HUES48 (cell line): ENCODE data around the gene NEDD8.
A peak's percentile ranks its signal among the peaks of the same experiment; 100 is the strongest.
"Not testable (repeated sequence)": the region's sequence is repeated elsewhere in the genome, so short reads cannot be mapped to it uniquely, and the experiment has no call there.

Experiments
- H3K27ac ChIP-seq: one replicate; pipeline ENCODE4 v1.7.0; 2013; ENCODE audit warnings: low read depth, low read length, inconsistent platforms
- H3K27me3 ChIP-seq: 2 replicates; pipeline ENCODE4 v1.6.1; 2013; ENCODE audit warnings: mild to moderate bottlenecking, low read length; ENCODE audit not compliant: control insufficient read depth, insufficient read depth
- H3K36me3 ChIP-seq: 2 replicates; pipeline ENCODE4 v1.6.1; 2013; ENCODE audit warnings: low read length; ENCODE audit not compliant: control insufficient read depth, insufficient read depth
- H3K4me1 ChIP-seq: 2 replicates; pipeline ENCODE4 v1.6.1; 2013; ENCODE audit warnings: mild to moderate bottlenecking, low read length; ENCODE audit not compliant: control insufficient read depth, insufficient read depth
- H3K4me3 ChIP-seq: 2 replicates; pipeline ENCODE4 v1.5.1; 2013; ENCODE audit warnings: mild to moderate bottlenecking, low read depth, low read length
- H3K9ac ChIP-seq: 2 replicates; pipeline ENCODE4 v1.6.1; 2013; ENCODE audit warnings: mild to moderate bottlenecking, low read depth, low read length, moderate library complexity
- H3K9me3 ChIP-seq: 2 replicates; pipeline ENCODE4 v1.6.1; 2013; ENCODE audit warnings: low read length; ENCODE audit not compliant: control insufficient read depth, insufficient read depth

The NEDD8 gene

GRCh38 chr14:24216876-24217275 is 15.3 kb downstream of the NEDD8 start:
- not testable (repeated sequence) for H3K27ac ChIP-seq, H3K27me3 ChIP-seq, H3K4me3 ChIP-seq, H3K4me1 ChIP-seq, H3K9me3 ChIP-seq, H3K9ac ChIP-seq
- peaks cover 21% of the 10 kb centered on the region for H3K36me3 ChIP-seq

GRCh38 chr14:24216345-24216699 is 15.8 kb downstream of the NEDD8 start:
- Histone ChIP-seq H3K9ac (no peak overlapping the region), H3K36me3 (peaks cover 24% of the 10 kb centered on the region), H3K9me3 (no peaks in the 10 kb centered on the region), H3K27ac (peak overlapping the region; percentile 11), H3K27me3 (no peaks in the 10 kb centered on the region), H3K4me3 (peak overlapping the region; percentile 97; the same call in 1 of the 2 replicates), H3K4me1 (peaks cover 5% of the 10 kb centered on the region)

GRCh38 chr14:24215495-24216344 is 16.4 kb downstream of the NEDD8 start, which contains the start of gene MDP1:
TSS of gene MDP1 (minus strand) at chr14:24216066. CDS start at chr14:24215955, 111 bp downstream.
- H3K9ac ChIP-seq, result peak within 1 kb of the TSS; percentile 76
- peaks cover 27% of the 10 kb centered on the region for H3K36me3 ChIP-seq
- H3K27me3 ChIP-seq, result no peaks in the 10 kb centered on the region
- H3K27ac ChIP-seq, result peak within 1 kb of the TSS; percentile 88
- H3K4me3 ChIP-seq, result peak within 1 kb of the TSS; percentile 97
- no peaks in the 10 kb centered on the region for H3K9me3 ChIP-seq
- peaks cover 5% of the 10 kb centered on the region for H3K4me1 ChIP-seq

GRCh38 chr14:24213866-24214662 is 18.1 kb downstream of the NEDD8 start:
- Histone ChIP-seq H3K4me1 (peaks cover 5% of the 10 kb centered on the region), H3K36me3 (peaks cover 44% of the 10 kb centered on the region), H3K9me3 (no peaks in the 10 kb centered on the region), H3K27me3 (no peaks in the 10 kb centered on the region), H3K27ac (peak overlapping the region; percentile 99), H3K9ac (0 out of 2 replicates have a peak overlapping the region, but pooled peaks have one; percentile 32), H3K4me3 (peak overlapping the region; percentile 77)

- no peaks in the 10 kb centered on the region for H3K9me3 ChIP-seq
- peaks cover 5% of the 10 kb centered on the region for H3K4me1 ChIP-seq
- H3K27ac ChIP-seq, result peak within 1 kb of the TSS; percentile 99
- H3K27me3 ChIP-seq, result no peaks in the 10 kb centered on the region
- peak within 1 kb of the TSS; percentile 77 for H3K4me3 ChIP-seq
- peaks cover 47% of the 10 kb centered on the region for H3K36me3 ChIP-seq
- peak within 1 kb of the TSS; percentile 89 for H3K9ac ChIP-seq
Observed at GRCh38 chr14:24212924-24213865, 19.0 kb downstream of the NEDD8 start, which contains the start of gene CHMP4A. TSS of gene CHMP4A (minus strand) at chr14:24213488. CDS start at chr14:24213439, 49 bp downstream.

GRCh38 chr14:24211311-24211710 is 20.9 kb downstream of the NEDD8 start:
- Histone ChIP-seq H3K9ac (no peak overlapping the region), H3K4me3 (no peak overlapping the region), H3K36me3 (peaks cover 52% of the 10 kb centered on the region)

GRCh38 chr14:24207625-24208024 is 24.5 kb downstream of the NEDD8 start:
- peaks cover 6% of the 10 kb centered on the region for H3K4me1 ChIP-seq
- no peak overlapping the region for H3K27ac ChIP-seq
- H3K27me3 ChIP-seq, result no peaks in the 10 kb centered on the region
- no peak overlapping the region for H3K4me3 ChIP-seq
- H3K9ac ChIP-seq, result no peak overlapping the region
- no peaks in the 10 kb centered on the region for H3K9me3 ChIP-seq
- peaks cover 59% of the 10 kb centered on the region for H3K36me3 ChIP-seq

More at GRCh38 chr14:24211311-24211710, 20.9 kb downstream of the NEDD8 start:
- H3K9me3 ChIP-seq, result no peaks in the 10 kb centered on the region
- H3K27ac ChIP-seq, result no peak overlapping the region
- no peaks in the 10 kb centered on the region for H3K27me3 ChIP-seq
- H3K4me1 ChIP-seq, result peaks cover 5% of the 10 kb centered on the region

- Histone ChIP-seq H3K9ac (no peak overlapping the region), H3K9me3 (no peaks in the 10 kb centered on the region), H3K27ac (no peak overlapping the region), H3K27me3 (no peaks in the 10 kb centered on the region), H3K36me3 (peaks cover 59% of the 10 kb centered on the region), H3K4me1 (peaks cover 6% of the 10 kb centered on the region), H3K4me3 (no peak overlapping the region)
Observed at GRCh38 chr14:24207104-24207551, 25.0 kb downstream of the NEDD8 start.

- H3K9me3 ChIP-seq, result peaks cover 4% of the 10 kb centered on the region; the same call in 1 of the 2 replicates
- H3K9ac ChIP-seq, result no peak overlapping the region
- H3K27me3 ChIP-seq, result no peaks in the 10 kb centered on the region
- H3K4me3 ChIP-seq, result no peak overlapping the region
- peaks cover 61% of the 10 kb centered on the region for H3K36me3 ChIP-seq
- H3K27ac ChIP-seq, result no peak overlapping the region
- H3K4me1 ChIP-seq, result peaks cover 6% of the 10 kb centered on the region
Observed at GRCh38 chr14:24206260-24207103, 25.7 kb downstream of the NEDD8 start.
